HEK293 (cell line): ENCODE results near the gene EPO.

Experiments used
- CTCF ChIA-PET: fragments of 350-600 bp; formaldehyde crosslinking; extraction: SDS; loops from one replicate; lab custom pipeline; 2021; ENCODE audit warnings: antibody characterized with exemption; lab: Yijun Ruan, JAX
- POLR2A ChIA-PET: fragments of 300-600 bp; formaldehyde crosslinking; extraction: SDS; loops from one replicate; lab custom pipeline; 2020; ENCODE audit warnings: antibody characterized with exemption, inconsistent platforms; lab: Yijun Ruan, JAX
- H3K27ac ChIP-seq: fragments of 200-500 bp; sonication (Bioruptor generic); 2 replicates; pipeline ENCODE4 v1.5.1; 2014; ENCODE audit warnings: low read depth, low read length, control low read depth, inconsistent platforms; ENCODE audit errors: extremely low read depth
- H3K36me3 ChIP-seq, 2 experiments: fragments of 200-500 bp in 1 of 2; sonication (Bioruptor generic) in 1 of 2; 1 replicate in 1 of 2; 2 replicates in 1 of 2; pipeline ENCODE4 v1.5.1; 2014 to 2017; ENCODE audit warnings: inconsistent platforms in 2 of 2, low read length in 2 of 2; ENCODE audit not compliant: control insufficient read depth in 2 of 2, insufficient read depth in 1 of 2
- H3K4me1 ChIP-seq: fragments of 200-500 bp; sonication (Bioruptor generic); 2 replicates; pipeline ENCODE4 v1.5.1; 2014; ENCODE audit warnings: mild to moderate bottlenecking, low read length, inconsistent platforms; ENCODE audit not compliant: control insufficient read depth, insufficient read depth
- H3K4me3 ChIP-seq: 2 replicates; pipeline ENCODE4 v1.5.1; 2011; ENCODE audit warnings: low read depth, mild to moderate bottlenecking, control low read depth, low read length, moderate library complexity
- H3K9me3 ChIP-seq: fragments of 200-500 bp; sonication (Bioruptor generic); 2 replicates; pipeline ENCODE4 v1.5.1; 2014; ENCODE audit warnings: low read depth, low read length, inconsistent platforms; ENCODE audit not compliant: control insufficient read depth, insufficient read depth
- EGR2 ChIP-seq: fragments of 450-650 bp; formaldehyde crosslinking; IDR thresholded peaks from 2 replicates; pipeline ENCODE4 v1.5.1; 2016; ENCODE audit warnings: low read depth, missing biosample characterization, missing genetic modification characterization
- GLIS1 ChIP-seq: fragments of 450-650 bp; formaldehyde crosslinking; IDR thresholded peaks from 2 replicates; pipeline ENCODE4 v1.5.1; 2016; ENCODE audit warnings: missing biosample characterization, missing genetic modification characterization
- GLIS2 ChIP-seq: fragments of 450-650 bp; formaldehyde crosslinking; IDR thresholded peaks from 2 replicates; pipeline ENCODE4 v1.5.1; 2016; ENCODE audit warnings: missing biosample characterization, missing genetic modification characterization
- KLF1 ChIP-seq: fragments of 450-650 bp; formaldehyde crosslinking; IDR thresholded peaks from 2 replicates; pipeline ENCODE4 v1.5.1; 2016; ENCODE audit warnings: missing biosample characterization, missing genetic modification characterization
- KLF17 ChIP-seq: fragments of 450-650 bp; formaldehyde crosslinking; IDR thresholded peaks from 2 replicates; pipeline ENCODE4 v1.5.1; 2016; ENCODE audit warnings: missing biosample characterization, missing genetic modification characterization
- KLF9 ChIP-seq: fragments of 450-650 bp; formaldehyde crosslinking; IDR thresholded peaks from 2 replicates; pipeline ENCODE4 v1.5.1; 2016; ENCODE audit warnings: missing biosample characterization, missing genetic modification characterization, low read depth
- SP2 ChIP-seq: fragments of 450-650 bp; formaldehyde crosslinking; IDR thresholded peaks from 2 replicates; pipeline ENCODE4 v1.5.1; 2016; ENCODE audit warnings: missing biosample characterization, missing genetic modification characterization
- ZBTB8A ChIP-seq: fragments of 450-650 bp; formaldehyde crosslinking; IDR thresholded peaks from 2 replicates; pipeline ENCODE4 v1.5.1; 2016; ENCODE audit warnings: missing biosample characterization, missing genetic modification characterization
- ZEB2 ChIP-seq: fragments of 450-650 bp; formaldehyde crosslinking; IDR thresholded peaks from 2 replicates; pipeline ENCODE4 v1.5.1; 2016; ENCODE audit warnings: missing biosample characterization, missing genetic modification characterization
- ZFP37 ChIP-seq: fragments of 450-650 bp; formaldehyde crosslinking; IDR thresholded peaks from 2 replicates; pipeline ENCODE4 v1.5.1; 2016; ENCODE audit warnings: missing biosample characterization, missing genetic modification characterization
- ZFP69B ChIP-seq: fragments of 450-650 bp; formaldehyde crosslinking; IDR thresholded peaks from 2 replicates; pipeline ENCODE4 v1.5.1; 2016; ENCODE audit warnings: missing biosample characterization, missing genetic modification characterization
- ZIC2 ChIP-seq: fragments of 450-650 bp; formaldehyde crosslinking; IDR thresholded peaks from 2 replicates; pipeline ENCODE4 v1.5.1; 2016; ENCODE audit warnings: missing biosample characterization, missing genetic modification characterization
- ZNF292 ChIP-seq: fragments of 450-650 bp; formaldehyde crosslinking; IDR thresholded peaks from 2 replicates; pipeline ENCODE4 v1.5.1; 2016; ENCODE audit warnings: low read depth, missing biosample characterization, missing genetic modification characterization, borderline replicate concordance
- ZNF341 ChIP-seq: fragments of 450-650 bp; formaldehyde crosslinking; IDR thresholded peaks from 2 replicates; pipeline ENCODE4; 2016; ENCODE audit warnings: low read depth, missing biosample characterization, missing genetic modification characterization
- ZNF37A ChIP-seq: fragments of 450-650 bp; IDR thresholded peaks from 2 replicates; pipeline ENCODE4 v1.5.1; 2018; ENCODE audit warnings: missing biosample characterization, missing genetic modification characterization
- ZNF544 ChIP-seq: fragments of 450-650 bp; formaldehyde crosslinking; IDR thresholded peaks from 2 replicates; pipeline ENCODE4 v1.5.0; 2017; ENCODE audit warnings: missing biosample characterization, missing genetic modification characterization
- ZNF610 ChIP-seq: fragments of 450-650 bp; formaldehyde crosslinking; IDR thresholded peaks from 2 replicates; pipeline ENCODE4 v1.5.1; 2016; ENCODE audit warnings: missing biosample characterization, missing genetic modification characterization, borderline replicate concordance
- ZNF624 ChIP-seq: fragments of 450-650 bp; formaldehyde crosslinking; IDR thresholded peaks from 2 replicates; pipeline ENCODE4 v1.5.1; 2017; ENCODE audit warnings: missing biosample characterization, missing genetic modification characterization
- TF ChIP-seq, protein P1 (sequence below): fragments of 450-650 bp; formaldehyde crosslinking; optimal IDR thresholded peaks from 2 replicates; pipeline ENCODE3; 2016; ENCODE audit warnings: missing biosample characterization, mild to moderate bottlenecking, missing genetic modification characterization
- TF ChIP-seq, protein P2 (sequence below): fragments of 450-650 bp; formaldehyde crosslinking; IDR thresholded peaks from 2 replicates; pipeline ENCODE4 v1.5.1; 2016; ENCODE audit warnings: missing biosample characterization, missing genetic modification characterization
- TF ChIP-seq, protein P3 (sequence below): fragments of 450-650 bp; formaldehyde crosslinking; IDR thresholded peaks from 2 replicates; pipeline ENCODE4 v1.5.1; 2016; ENCODE audit warnings: missing biosample characterization, missing genetic modification characterization
- TF ChIP-seq, protein P4 (sequence below): fragments of 450-650 bp; formaldehyde crosslinking; IDR thresholded peaks from 2 replicates; pipeline ENCODE4 v1.5.1; 2016; ENCODE audit warnings: missing biosample characterization, missing genetic modification characterization
- TF ChIP-seq, protein P5 (sequence below): fragments of 450-650 bp; formaldehyde crosslinking; IDR thresholded peaks from 2 replicates; pipeline ENCODE4 v1.5.1; 2017; ENCODE audit warnings: missing biosample characterization, missing genetic modification characterization

EPO gene

GRCh38 chr7:100675105-100675451 is 45.2 kb upstream of the EPO start (continued):
- 0 out of 2 replicates have a peak, but pooled peaks have one; percentile 19 for TF ChIP-seq ZIC2 (tag by site-specific recombination)
- no peak for TF ChIP-seq KLF1
- TF ChIP-seq, all 188 proteins: peak for 3

DNA sequence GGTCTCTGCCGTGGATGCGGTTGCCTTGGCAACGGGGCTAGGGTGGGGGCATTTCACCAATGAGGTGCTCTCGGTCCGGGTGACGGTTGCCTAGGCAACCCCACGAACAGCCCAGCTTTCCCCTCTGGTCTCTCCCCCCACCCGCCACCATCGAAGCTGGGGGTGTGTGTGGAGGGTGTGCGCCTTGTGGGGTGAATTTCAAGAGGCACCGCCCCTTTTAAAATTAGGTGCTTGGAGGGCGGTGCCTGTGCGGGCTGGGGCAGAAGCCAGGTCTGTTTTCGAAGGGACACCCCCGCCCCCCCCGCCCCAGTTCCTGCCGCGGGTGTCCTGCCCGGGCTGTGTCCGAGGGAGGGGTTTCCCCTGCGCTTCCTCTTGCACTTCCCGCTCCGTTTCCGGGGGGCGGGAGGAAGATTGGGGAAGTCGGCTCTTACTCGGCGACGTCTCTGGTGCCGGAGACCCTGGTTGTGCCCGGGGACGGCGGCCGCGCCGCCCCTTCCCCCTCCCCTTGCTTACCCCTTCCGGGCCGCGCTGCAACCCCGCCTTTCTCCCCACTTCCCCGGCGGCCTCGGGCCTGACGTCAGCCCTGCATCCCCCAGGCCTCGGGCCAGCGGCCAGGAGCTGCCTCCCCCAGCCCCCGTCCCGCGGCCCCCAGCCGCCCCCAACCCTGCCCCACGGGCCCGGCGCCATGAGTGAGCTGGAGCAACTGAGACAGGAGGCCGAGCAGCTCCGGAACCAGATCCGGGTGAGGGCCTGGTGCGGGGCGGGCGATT is 44.5 kb upstream of the EPO start:
- H3K36me3 ChIP-seq: peaks cover 0 to 41% of the 10 kb centered on the region in 2 experiments; a peak in 2 of 3 replicates
- CTCF ChIA-PET: interaction anchor here (1.2 to 8.4 kb wide), 2 partner anchors 16 to 30 kb away, joined by 4 to 77 read pairs; partner anchors contain the start of gene POP7
- POLR2A ChIA-PET: interaction anchor here (3.8 kb wide), 1 partner anchor 90 kb away, joined by 26 read pairs; the partner anchor contains the start of genes FBXO24 and LRCH4
- H3K4me3 ChIP-seq: peak overlapping the region; percentile 97
- H3K4me1 ChIP-seq: peaks cover 6% of the 10 kb centered on the region; the same call in 1 of the 2 replicates
- no peaks in the 10 kb centered on the region for H3K9me3 ChIP-seq
- no peak overlapping the region; the same call in 1 of the 2 replicates for H3K27ac ChIP-seq
- TF ChIP-seq GLIS2 (tag by site-specific recombination): peak; percentile 83
- TF ChIP-seq ZNF610 (tag by site-specific recombination): no peak
- TF ChIP-seq KLF17 (tag by site-specific recombination): peak; percentile 39; the same call in 1 of the 2 replicates
- peak; percentile 89 for TF ChIP-seq ZNF341
- TF ChIP-seq KLF9 (tag by site-specific recombination): peak; percentile 87
- TF ChIP-seq, protein P1, sequence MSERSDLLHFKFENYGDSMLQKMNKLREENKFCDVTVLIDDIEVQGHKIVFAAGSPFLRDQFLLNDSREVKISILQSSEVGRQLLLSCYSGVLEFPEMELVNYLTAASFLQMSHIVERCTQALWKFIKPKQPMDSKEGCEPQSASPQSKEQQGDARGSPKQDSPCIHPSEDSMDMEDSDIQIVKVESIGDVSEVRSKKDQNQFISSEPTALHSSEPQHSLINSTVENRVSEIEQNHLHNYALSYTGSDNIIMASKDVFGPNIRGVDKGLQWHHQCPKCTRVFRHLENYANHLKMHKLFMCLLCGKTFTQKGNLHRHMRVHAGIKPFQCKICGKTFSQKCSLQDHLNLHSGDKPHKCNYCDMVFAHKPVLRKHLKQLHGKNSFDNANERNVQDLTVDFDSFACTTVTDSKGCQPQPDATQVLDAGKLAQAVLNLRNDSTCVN: peak; percentile 24
- no peak for TF ChIP-seq ZNF292 (tag by site-specific recombination)
- peak; percentile 64; the same call in 1 of the 2 replicates for TF ChIP-seq ZBTB8A (tag by site-specific recombination)
- TF ChIP-seq EGR2 (tag by site-specific recombination): peak; percentile 16; the same call in 1 of the 2 replicates
- no peak for TF ChIP-seq ZFP37 (tag by site-specific recombination)
- TF ChIP-seq, protein P2, sequence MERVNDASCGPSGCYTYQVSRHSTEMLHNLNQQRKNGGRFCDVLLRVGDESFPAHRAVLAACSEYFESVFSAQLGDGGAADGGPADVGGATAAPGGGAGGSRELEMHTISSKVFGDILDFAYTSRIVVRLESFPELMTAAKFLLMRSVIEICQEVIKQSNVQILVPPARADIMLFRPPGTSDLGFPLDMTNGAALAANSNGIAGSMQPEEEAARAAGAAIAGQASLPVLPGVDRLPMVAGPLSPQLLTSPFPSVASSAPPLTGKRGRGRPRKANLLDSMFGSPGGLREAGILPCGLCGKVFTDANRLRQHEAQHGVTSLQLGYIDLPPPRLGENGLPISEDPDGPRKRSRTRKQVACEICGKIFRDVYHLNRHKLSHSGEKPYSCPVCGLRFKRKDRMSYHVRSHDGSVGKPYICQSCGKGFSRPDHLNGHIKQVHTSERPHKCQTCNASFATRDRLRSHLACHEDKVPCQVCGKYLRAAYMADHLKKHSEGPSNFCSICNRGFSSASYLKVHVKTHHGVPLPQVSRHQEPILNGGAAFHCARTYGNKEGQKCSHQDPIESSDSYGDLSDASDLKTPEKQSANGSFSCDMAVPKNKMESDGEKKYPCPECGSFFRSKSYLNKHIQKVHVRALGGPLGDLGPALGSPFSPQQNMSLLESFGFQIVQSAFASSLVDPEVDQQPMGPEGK (tag by site-specific recombination): peak; percentile 95
- TF ChIP-seq, protein P3, sequence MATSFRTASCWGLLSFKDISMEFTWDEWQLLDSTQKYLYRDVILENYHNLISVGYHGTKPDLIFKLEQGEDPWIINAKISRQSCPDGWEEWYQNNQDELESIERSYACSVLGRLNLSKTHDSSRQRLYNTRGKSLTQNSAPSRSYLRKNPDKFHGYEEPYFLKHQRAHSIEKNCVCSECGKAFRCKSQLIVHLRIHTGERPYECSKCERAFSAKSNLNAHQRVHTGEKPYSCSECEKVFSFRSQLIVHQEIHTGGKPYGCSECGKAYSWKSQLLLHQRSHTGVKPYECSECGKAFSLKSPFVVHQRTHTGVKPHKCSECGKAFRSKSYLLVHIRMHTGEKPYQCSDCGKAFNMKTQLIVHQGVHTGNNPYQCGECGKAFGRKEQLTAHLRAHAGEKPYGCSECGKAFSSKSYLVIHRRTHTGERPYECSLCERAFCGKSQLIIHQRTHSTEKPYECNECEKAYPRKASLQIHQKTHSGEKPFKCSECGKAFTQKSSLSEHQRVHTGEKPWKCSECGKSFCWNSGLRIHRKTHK: no peak
- TF ChIP-seq ZNF624 (tag by site-specific recombination): no peak
- TF ChIP-seq, protein P4, sequence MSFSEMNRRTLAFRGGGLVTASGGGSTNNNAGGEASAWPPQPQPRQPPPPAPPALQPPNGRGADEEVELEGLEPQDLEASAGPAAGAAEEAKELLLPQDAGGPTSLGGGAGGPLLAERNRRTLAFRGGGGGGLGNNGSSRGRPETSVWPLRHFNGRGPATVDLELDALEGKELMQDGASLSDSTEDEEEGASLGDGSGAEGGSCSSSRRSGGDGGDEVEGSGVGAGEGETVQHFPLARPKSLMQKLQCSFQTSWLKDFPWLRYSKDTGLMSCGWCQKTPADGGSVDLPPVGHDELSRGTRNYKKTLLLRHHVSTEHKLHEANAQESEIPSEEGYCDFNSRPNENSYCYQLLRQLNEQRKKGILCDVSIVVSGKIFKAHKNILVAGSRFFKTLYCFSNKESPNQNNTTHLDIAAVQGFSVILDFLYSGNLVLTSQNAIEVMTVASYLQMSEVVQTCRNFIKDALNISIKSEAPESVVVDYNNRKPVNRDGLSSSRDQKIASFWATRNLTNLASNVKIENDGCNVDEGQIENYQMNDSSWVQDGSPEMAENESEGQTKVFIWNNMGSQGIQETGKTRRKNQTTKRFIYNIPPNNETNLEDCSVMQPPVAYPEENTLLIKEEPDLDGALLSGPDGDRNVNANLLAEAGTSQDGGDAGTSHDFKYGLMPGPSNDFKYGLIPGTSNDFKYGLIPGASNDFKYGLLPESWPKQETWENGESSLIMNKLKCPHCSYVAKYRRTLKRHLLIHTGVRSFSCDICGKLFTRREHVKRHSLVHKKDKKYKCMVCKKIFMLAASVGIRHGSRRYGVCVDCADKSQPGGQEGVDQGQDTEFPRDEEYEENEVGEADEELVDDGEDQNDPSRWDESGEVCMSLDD (tag by site-specific recombination): peak; percentile 85
- TF ChIP-seq KLF1: peak; percentile 89
- TF ChIP-seq GLIS1 (tag by site-specific recombination): peak; percentile 93
- TF ChIP-seq ZNF37A (tag by site-specific recombination): no peak
- TF ChIP-seq, protein P5, sequence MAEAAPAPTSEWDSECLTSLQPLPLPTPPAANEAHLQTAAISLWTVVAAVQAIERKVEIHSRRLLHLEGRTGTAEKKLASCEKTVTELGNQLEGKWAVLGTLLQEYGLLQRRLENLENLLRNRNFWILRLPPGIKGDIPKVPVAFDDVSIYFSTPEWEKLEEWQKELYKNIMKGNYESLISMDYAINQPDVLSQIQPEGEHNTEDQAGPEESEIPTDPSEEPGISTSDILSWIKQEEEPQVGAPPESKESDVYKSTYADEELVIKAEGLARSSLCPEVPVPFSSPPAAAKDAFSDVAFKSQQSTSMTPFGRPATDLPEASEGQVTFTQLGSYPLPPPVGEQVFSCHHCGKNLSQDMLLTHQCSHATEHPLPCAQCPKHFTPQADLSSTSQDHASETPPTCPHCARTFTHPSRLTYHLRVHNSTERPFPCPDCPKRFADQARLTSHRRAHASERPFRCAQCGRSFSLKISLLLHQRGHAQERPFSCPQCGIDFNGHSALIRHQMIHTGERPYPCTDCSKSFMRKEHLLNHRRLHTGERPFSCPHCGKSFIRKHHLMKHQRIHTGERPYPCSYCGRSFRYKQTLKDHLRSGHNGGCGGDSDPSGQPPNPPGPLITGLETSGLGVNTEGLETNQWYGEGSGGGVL (tag by site-specific recombination): peak; percentile 73
- no peak for TF ChIP-seq ZFP69B (tag by site-specific recombination)
- TF ChIP-seq ZEB2 (tag by site-specific recombination): no peak
- TF ChIP-seq ZNF544 (tag by site-specific recombination): no peak
- TF ChIP-seq SP2: peak; percentile 78
